HEK293 (cell line): ENCODE measurements around the gene ATP8B1.

ENCODE experiments used
- CTCF ChIP-seq: fragments of 450-650 bp; formaldehyde crosslinking; IDR thresholded peaks from 2 replicates; pipeline ENCODE4 v1.5.1; 2016; ENCODE audit warnings: missing biosample characterization, missing genetic modification characterization
- ZNF501 ChIP-seq: fragments of 450-650 bp; formaldehyde crosslinking; IDR thresholded peaks from 2 replicates; pipeline ENCODE4 v1.5.1; 2016; ENCODE audit warnings: missing biosample characterization, missing genetic modification characterization
- ZNF518A ChIP-seq: fragments of 450-650 bp; formaldehyde crosslinking; conservative IDR thresholded peaks from 2 replicates; pipeline ENCODE4 v1.5.1; 2016; ENCODE audit warnings: low read depth, missing biosample characterization, missing genetic modification characterization
- ZNF610 ChIP-seq: fragments of 450-650 bp; formaldehyde crosslinking; IDR thresholded peaks from 2 replicates; pipeline ENCODE4 v1.5.1; 2016; ENCODE audit warnings: missing biosample characterization, missing genetic modification characterization, borderline replicate concordance
- ZNF692 ChIP-seq: fragments of 450-650 bp; formaldehyde crosslinking; IDR thresholded peaks from 2 replicates; pipeline ENCODE4 v1.5.1; 2016; ENCODE audit warnings: missing biosample characterization, missing genetic modification characterization
- TF ChIP-seq, protein P1 (sequence below): fragments of 450-650 bp; formaldehyde crosslinking; IDR thresholded peaks from 2 replicates; pipeline ENCODE4 v1.5.1; 2016; ENCODE audit warnings: missing biosample characterization, missing genetic modification characterization

DNA sequence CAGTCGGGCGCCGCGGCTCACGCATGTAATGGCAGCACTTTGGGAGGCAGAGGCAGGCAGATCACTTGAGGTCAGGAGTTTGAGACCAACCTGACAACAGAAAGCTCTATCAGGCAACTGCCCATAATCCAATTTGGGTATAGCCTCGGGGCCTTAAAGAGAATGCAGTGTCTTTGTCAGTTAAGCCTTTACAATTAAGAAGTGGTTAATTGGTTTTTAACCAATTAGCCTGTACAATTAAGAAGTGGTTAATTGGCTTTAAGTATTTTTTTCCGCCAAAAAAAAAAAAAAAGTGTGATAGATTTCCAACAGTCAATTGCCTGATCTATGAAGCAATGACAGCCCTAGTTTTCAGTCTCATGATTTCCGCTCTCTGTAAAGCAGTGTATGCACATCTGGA lies 106.8 kb downstream of the ATP8B1 start:
- TF ChIP-seq, protein P1, sequence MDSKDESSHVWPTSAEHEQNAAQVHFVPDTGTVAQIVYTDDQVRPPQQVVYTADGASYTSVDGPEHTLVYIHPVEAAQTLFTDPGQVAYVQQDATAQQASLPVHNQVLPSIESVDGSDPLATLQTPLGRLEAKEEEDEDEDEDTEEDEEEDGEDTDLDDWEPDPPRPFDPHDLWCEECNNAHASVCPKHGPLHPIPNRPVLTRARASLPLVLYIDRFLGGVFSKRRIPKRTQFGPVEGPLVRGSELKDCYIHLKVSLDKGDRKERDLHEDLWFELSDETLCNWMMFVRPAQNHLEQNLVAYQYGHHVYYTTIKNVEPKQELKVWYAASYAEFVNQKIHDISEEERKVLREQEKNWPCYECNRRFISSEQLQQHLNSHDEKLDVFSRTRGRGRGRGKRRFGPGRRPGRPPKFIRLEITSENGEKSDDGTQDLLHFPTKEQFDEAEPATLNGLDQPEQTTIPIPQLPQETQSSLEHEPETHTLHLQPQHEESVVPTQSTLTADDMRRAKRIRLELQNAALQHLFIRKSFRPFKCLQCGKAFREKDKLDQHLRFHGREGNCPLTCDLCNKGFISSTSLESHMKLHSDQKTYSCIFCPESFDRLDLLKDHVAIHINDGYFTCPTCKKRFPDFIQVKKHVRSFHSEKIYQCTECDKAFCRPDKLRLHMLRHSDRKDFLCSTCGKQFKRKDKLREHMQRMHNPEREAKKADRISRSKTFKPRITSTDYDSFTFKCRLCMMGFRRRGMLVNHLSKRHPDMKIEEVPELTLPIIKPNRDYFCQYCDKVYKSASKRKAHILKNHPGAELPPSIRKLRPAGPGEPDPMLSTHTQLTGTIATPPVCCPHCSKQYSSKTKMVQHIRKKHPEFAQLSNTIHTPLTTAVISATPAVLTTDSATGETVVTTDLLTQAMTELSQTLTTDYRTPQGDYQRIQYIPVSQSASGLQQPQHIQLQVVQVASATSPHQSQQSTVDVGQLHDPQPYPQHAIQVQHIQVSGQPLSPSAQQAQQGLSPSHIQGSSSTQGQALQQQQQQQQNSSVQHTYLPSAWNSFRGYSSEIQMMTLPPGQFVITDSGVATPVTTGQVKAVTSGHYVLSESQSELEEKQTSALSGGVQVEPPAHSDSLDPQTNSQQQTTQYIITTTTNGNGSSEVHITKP (tag by site-specific recombination) = no peak
- TF ChIP-seq ZNF610 (tag by site-specific recombination) = no peak
- TF ChIP-seq ZNF692 (tag by site-specific recombination) = no peak
- TF ChIP-seq ZNF518A (tag by site-specific recombination) = no peak
- TF ChIP-seq CTCF (tag by site-specific recombination) = no peak
- TF ChIP-seq ZNF501 = no peak
